Measurements from ENCODE around the gene CTDSP1.

The CTDSP1 gene

DNA sequence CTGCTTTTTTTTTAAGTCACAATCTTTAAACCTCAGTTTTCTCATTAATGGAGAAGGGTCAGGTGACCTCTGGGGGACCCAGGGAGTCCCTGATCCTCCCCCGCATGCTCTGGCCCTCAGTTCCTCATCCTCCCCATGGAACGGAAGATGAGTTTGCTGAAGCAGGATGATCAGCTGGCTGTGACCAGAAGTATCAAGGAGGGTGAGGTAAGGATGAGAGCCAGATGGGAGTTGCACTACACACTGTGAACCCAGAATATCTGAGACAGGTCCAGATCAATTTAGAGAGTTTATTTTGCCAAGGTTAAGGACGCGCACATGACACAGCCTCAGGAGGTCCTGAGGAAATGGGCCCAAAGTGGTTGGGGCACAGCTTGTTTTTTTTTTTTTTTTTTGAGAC is 39.2 kb upstream of the CTDSP1 start:
- Histone ChIP-seq H3K4me3 (ENCODE audit: severe bottlenecking) (no peak overlapping the region), H3K9me3 (ENCODE audit: severe bottlenecking) (no peaks in the 10 kb centered on the region), H3K27ac (ENCODE audit: poor library complexity, severe bottlenecking) (no peak overlapping the region), H3K36me3 (ENCODE audit: low read depth) (no peaks in the 10 kb centered on the region), H3K4me1 (ENCODE audit: insufficient read depth, poor library complexity, severe bottlenecking) (no peaks in the 10 kb centered on the region), H3K27me3 (ENCODE audit: insufficient read depth, poor library complexity, severe bottlenecking) (no peaks in the 10 kb centered on the region)
- DNase-seq (ENCODE audit: low spot score) (no peak), ATAC-seq (ENCODE audit: low read depth) (no peak)
- TF ChIP-seq, protein P1, sequence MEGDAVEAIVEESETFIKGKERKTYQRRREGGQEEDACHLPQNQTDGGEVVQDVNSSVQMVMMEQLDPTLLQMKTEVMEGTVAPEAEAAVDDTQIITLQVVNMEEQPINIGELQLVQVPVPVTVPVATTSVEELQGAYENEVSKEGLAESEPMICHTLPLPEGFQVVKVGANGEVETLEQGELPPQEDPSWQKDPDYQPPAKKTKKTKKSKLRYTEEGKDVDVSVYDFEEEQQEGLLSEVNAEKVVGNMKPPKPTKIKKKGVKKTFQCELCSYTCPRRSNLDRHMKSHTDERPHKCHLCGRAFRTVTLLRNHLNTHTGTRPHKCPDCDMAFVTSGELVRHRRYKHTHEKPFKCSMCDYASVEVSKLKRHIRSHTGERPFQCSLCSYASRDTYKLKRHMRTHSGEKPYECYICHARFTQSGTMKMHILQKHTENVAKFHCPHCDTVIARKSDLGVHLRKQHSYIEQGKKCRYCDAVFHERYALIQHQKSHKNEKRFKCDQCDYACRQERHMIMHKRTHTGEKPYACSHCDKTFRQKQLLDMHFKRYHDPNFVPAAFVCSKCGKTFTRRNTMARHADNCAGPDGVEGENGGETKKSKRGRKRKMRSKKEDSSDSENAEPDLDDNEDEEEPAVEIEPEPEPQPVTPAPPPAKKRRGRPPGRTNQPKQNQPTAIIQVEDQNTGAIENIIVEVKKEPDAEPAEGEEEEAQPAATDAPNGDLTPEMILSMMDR (IDR thresholded peaks at IDR 0.05; ENCODE audit: poor library complexity, severe bottlenecking): no peak

DNA sequence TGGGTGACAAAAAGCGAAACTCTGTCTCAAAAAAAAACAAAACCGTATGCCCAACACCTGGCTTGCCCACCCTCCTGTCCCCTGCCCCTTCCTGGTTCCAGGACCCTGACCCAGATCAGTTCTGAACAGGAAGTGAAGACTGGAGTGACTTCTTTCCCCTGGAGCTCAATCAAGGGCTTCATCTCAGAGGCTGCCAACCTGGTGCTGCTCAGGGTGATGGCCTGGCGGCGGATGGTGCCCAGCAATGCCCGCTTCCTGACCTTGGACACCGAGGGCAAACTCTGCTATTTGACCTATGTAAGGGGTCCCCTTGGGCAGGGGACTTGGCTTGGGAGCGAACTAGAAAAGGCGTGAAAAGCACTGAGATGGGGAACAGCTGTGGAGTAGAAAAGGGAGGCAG is 37.1 kb upstream of the CTDSP1 start:
- DNase-seq (ENCODE audit: low spot score): no peak
- no peaks in the 10 kb centered on the region for H3K36me3 ChIP-seq (ENCODE audit: low read depth)
- no peak overlapping the region for H3K27ac ChIP-seq (ENCODE audit: poor library complexity, severe bottlenecking)
- no peaks in the 10 kb centered on the region for H3K27me3 ChIP-seq (ENCODE audit: insufficient read depth, poor library complexity, severe bottlenecking)
- TF ChIP-seq, protein P1 (IDR thresholded peaks at IDR 0.05; ENCODE audit: poor library complexity, severe bottlenecking): no peak
- H3K4me1 ChIP-seq (ENCODE audit: insufficient read depth, poor library complexity, severe bottlenecking): no peaks in the 10 kb centered on the region
- H3K4me3 ChIP-seq (ENCODE audit: severe bottlenecking): no peak overlapping the region
- no peaks in the 10 kb centered on the region for H3K9me3 ChIP-seq (ENCODE audit: severe bottlenecking)
- no peak for ATAC-seq (ENCODE audit: low read depth)

DNA sequence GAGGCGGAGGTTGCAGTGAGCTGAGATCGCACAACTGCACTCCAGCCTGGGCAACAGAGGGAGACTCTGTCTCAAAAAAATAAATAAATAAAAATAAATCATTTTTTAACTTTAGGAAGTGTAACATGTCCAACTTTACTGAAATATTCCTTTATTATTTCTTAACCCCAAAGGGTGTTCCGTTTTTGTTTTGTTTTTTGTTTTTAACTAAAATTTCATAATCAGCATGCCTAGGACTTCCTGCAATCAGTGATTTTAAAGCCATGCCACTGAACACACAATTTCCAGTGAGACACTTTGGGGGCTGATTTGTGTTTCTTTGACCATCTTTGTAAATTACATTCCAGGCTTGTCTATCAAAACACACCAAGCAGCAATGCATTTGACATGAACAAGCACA is 35.9 kb upstream of the CTDSP1 start:
- TF ChIP-seq, protein P1 (IDR thresholded peaks at IDR 0.05; ENCODE audit: poor library complexity, severe bottlenecking): no peak
- no peak overlapping the region for H3K4me3 ChIP-seq (ENCODE audit: severe bottlenecking)
- ATAC-seq (ENCODE audit: low read depth) (no peak), DNase-seq (ENCODE audit: low spot score) (no peak)
- no peaks in the 10 kb centered on the region for H3K4me1 ChIP-seq (ENCODE audit: insufficient read depth, poor library complexity, severe bottlenecking)
- no peak overlapping the region for H3K27ac ChIP-seq (ENCODE audit: poor library complexity, severe bottlenecking)
- no peaks in the 10 kb centered on the region for H3K36me3 ChIP-seq (ENCODE audit: low read depth)
- no peaks in the 10 kb centered on the region for H3K9me3 ChIP-seq (ENCODE audit: severe bottlenecking)
- no peaks in the 10 kb centered on the region for H3K27me3 ChIP-seq (ENCODE audit: insufficient read depth, poor library complexity, severe bottlenecking)

DNA sequence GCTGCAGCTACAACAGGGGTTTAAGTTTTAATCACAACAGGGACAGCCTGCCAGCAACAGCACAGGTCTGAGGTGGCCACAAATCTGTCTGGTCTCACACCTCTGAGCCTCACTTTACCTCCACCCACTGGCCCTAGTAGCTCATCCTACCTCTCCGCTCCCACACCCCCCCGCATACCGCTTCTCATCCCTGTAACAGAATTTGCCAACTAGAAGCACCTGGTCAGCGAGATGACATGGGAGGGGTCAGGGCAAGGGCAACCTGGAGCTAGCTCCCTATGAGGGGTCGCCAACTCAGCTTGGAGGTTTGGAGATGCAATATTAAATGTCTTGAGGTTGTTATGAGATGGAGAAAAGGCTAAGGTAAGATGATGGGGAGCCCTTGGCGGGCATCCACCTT is 35.5 kb upstream of the CTDSP1 start:
- H3K4me1 ChIP-seq (ENCODE audit: insufficient read depth, poor library complexity, severe bottlenecking): no peaks in the 10 kb centered on the region
- no peak for DNase-seq (ENCODE audit: low spot score)
- TF ChIP-seq, protein P1 (IDR thresholded peaks at IDR 0.05; ENCODE audit: poor library complexity, severe bottlenecking): no peak
- no peak overlapping the region for H3K4me3 ChIP-seq (ENCODE audit: severe bottlenecking)
- H3K27ac ChIP-seq (ENCODE audit: poor library complexity, severe bottlenecking): no peak overlapping the region
- H3K9me3 ChIP-seq (ENCODE audit: severe bottlenecking): no peaks in the 10 kb centered on the region
- no peak for ATAC-seq (ENCODE audit: low read depth)
- H3K27me3 ChIP-seq (ENCODE audit: insufficient read depth, poor library complexity, severe bottlenecking): no peaks in the 10 kb centered on the region
- H3K36me3 ChIP-seq (ENCODE audit: low read depth): no peaks in the 10 kb centered on the region

DNA sequence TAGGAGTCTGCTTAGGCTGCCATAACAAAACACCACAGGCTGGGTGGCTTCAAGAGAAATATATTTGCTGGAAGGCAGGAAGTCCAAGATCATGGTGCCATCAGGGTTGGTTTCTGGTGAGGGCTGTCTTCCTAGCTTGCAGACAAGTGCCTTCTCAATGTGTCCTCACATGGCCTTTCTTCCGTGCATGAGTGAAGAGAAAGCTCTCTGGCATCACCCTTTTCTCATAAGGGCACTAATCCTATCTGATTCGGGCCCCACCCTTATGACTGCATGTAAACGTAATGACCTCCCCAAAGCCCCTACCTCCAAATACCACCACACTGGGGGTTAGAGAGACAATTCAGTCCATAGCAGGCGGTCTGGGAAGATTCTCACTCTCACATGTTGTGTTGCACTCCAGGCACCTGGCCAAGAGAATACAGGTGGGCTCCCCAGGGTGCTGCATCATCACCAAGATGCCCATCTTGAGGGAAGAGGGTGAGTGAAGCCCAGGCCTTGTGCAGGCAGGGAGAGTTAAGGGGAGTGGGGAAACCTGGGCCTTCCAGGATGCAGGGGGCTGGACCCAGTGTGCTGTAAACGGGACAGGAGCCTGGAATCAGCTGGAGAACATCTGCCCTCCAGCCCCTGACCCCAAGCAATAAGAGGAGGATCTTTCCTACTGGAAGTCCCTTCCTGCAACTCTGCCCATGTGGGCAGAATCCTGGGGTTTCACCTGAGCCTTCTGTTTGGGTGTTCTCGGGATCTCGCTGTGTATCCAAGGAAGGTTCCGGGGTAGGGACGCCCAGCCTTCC is 32.9 kb upstream of the CTDSP1 start:
- no peak for ATAC-seq (ENCODE audit: low read depth)
- TF ChIP-seq, protein P1 (IDR thresholded peaks at IDR 0.05; ENCODE audit: poor library complexity, severe bottlenecking): no peak
- Histone ChIP-seq H3K27me3 (ENCODE audit: insufficient read depth, poor library complexity, severe bottlenecking) (no peaks in the 10 kb centered on the region), H3K4me3 (ENCODE audit: severe bottlenecking) (peak overlapping the region; percentile 29), H3K4me1 (ENCODE audit: insufficient read depth, poor library complexity, severe bottlenecking) (no peaks in the 10 kb centered on the region), H3K36me3 (ENCODE audit: low read depth) (no peaks in the 10 kb centered on the region), H3K27ac (ENCODE audit: poor library complexity, severe bottlenecking) (peak overlapping the region; percentile 16), H3K9me3 (ENCODE audit: severe bottlenecking) (no peaks in the 10 kb centered on the region)
- DNase-seq (ENCODE audit: low spot score): no peak

All from RWPE2 (cell line).